ENCODE results near the gene NEK7.

GRCh38 chr1:198156111-198156744 lies 570 bp upstream of the NEK7 start:
- TF ChIP-seq, protein P1, sequence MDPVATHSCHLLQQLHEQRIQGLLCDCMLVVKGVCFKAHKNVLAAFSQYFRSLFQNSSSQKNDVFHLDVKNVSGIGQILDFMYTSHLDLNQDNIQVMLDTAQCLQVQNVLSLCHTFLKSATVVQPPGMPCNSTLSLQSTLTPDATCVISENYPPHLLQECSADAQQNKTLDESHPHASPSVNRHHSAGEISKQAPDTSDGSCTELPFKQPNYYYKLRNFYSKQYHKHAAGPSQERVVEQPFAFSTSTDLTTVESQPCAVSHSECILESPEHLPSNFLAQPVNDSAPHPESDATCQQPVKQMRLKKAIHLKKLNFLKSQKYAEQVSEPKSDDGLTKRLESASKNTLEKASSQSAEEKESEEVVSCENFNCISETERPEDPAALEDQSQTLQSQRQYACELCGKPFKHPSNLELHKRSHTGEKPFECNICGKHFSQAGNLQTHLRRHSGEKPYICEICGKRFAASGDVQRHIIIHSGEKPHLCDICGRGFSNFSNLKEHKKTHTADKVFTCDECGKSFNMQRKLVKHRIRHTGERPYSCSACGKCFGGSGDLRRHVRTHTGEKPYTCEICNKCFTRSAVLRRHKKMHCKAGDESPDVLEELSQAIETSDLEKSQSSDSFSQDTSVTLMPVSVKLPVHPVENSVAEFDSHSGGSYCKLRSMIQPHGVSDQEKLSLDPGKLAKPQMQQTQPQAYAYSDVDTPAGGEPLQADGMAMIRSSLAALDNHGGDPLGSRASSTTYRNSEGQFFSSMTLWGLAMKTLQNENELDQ (CRISPR knock-in tag; IDR thresholded peaks at IDR 0.05; ENCODE audit: borderline replicate concordance) = peak; percentile 72; the same call in 1 of the 2 replicates
- TF ChIP-seq, protein P2, sequence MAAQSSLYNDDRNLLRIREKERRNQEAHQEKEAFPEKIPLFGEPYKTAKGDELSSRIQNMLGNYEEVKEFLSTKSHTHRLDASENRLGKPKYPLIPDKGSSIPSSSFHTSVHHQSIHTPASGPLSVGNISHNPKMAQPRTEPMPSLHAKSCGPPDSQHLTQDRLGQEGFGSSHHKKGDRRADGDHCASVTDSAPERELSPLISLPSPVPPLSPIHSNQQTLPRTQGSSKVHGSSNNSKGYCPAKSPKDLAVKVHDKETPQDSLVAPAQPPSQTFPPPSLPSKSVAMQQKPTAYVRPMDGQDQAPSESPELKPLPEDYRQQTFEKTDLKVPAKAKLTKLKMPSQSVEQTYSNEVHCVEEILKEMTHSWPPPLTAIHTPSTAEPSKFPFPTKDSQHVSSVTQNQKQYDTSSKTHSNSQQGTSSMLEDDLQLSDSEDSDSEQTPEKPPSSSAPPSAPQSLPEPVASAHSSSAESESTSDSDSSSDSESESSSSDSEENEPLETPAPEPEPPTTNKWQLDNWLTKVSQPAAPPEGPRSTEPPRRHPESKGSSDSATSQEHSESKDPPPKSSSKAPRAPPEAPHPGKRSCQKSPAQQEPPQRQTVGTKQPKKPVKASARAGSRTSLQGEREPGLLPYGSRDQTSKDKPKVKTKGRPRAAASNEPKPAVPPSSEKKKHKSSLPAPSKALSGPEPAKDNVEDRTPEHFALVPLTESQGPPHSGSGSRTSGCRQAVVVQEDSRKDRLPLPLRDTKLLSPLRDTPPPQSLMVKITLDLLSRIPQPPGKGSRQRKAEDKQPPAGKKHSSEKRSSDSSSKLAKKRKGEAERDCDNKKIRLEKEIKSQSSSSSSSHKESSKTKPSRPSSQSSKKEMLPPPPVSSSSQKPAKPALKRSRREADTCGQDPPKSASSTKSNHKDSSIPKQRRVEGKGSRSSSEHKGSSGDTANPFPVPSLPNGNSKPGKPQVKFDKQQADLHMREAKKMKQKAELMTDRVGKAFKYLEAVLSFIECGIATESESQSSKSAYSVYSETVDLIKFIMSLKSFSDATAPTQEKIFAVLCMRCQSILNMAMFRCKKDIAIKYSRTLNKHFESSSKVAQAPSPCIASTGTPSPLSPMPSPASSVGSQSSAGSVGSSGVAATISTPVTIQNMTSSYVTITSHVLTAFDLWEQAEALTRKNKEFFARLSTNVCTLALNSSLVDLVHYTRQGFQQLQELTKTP (IDR thresholded peaks at IDR 0.05; ENCODE audit: low read depth in 1 of 2, partially characterized antibody in 2 of 2) = no peak
- no peak for TF ChIP-seq BRCA1 (IDR thresholded peaks at IDR 0.05)
- TF ChIP-seq BRCA1 (CRISPR knock-in tag; IDR thresholded peaks at IDR 0.05) = no peak
- no peak for TF ChIP-seq MEF2A (IDR thresholded peaks at IDR 0.05; ENCODE audit: control insufficient read depth, low read depth, low read length)
